Thyroid gland (tissue), 4 donors: Measurements from ENCODE around the gene KRT28. TPM values are rescaled to one million over a fixed set of nuclear protein-coding genes. Genes with fewer than 3 reads are reported as not detected.

Experiments used
- DNase-seq, 2 donors: peaks; one replicate each; pipeline ENCODE4 v3.0.0-alpha.2; 2019
- H3K27ac ChIP-seq, 3 donors: fragments of 200-600 bp; sonication (generic); 1 replicate in 2 of 3; 2 replicates in 1 of 3; pipeline ENCODE4 v1.5.1; 2016 to 2019; ENCODE audit warnings: mild to moderate bottlenecking in 1 of 3, moderate library complexity in 1 of 3
- H3K27me3 ChIP-seq: fragments of 200-600 bp; sonication (generic); one replicate; pipeline ENCODE4 v1.5.1; 2019
- H3K36me3 ChIP-seq, 2 donors: fragments of 200-600 bp; sonication (generic); one replicate each; pipeline ENCODE4 v1.5.1; 2016 to 2019
- H3K4me1 ChIP-seq, 2 donors: fragments of 200-600 bp; sonication (generic); one replicate each; pipeline ENCODE4 v1.5.1; 2017 to 2019
- H3K4me3 ChIP-seq, 3 donors: fragments of 200-600 bp; sonication (generic); replicated peaks in 1 of 3; 1 replicate in 2 of 3; 2 replicates in 1 of 3; pipeline ENCODE4 v1.5.1; 2016; ENCODE audit warnings: mild to moderate bottlenecking in 1 of 3
- H3K9me3 ChIP-seq: fragments of 200-600 bp; sonication (generic); one replicate; pipeline ENCODE4 v1.5.1; 2017
- CTCF ChIP-seq, 6 experiments: fragments of 200-600 bp in 3 of 6; fragments of 450-650 bp in 3 of 6; sonication (generic) in 3 of 6; IDR thresholded peaks; one replicate each; pipeline ENCODE4 v1.5.1; 2016 to 2019; ENCODE audit warnings: antibody characterized with exemption in 6 of 6, mild to moderate bottlenecking in 2 of 6, inconsistent platforms in 1 of 6, moderate library complexity in 1 of 6
- POLR2A ChIP-seq, 2 donors: fragments of 450-650 bp; IDR thresholded peaks; one replicate each; pipeline ENCODE4 v1.6.1; 2017; ENCODE audit warnings: antibody characterized with exemption in 2 of 2, mild to moderate bottlenecking in 2 of 2, moderate library complexity in 1 of 2
- WGBS, 2 donors: methylation state at CpG; one replicate each; pipeline ENCODE4 v1.1.5; 2017; 5-methylcytosine and 5-hydroxymethylcytosine counted together
- intact Hi-C: fragments of 100-400 bp; cut with DNase I; formaldehyde crosslinking; loops from one replicate; pipeline ENCODE4 v1.15.1; 2023
- total RNA-seq, 4 donors: library from RNA; depleted of rRNA; stranded (reverse); fragments of >200 nt; gene quantifications; one replicate each; pipeline ENCODE4 v1.2.3, GENCODE V29; 2016

KRT28 gene
- total RNA-seq, 4 donors from 2014 or later, result not detected

GRCh38 chr17:40822132-40822812 lies 22.5 kb upstream of the KRT28 start, which contains the start of gene KRT10:
KRT10 (minus strand) TSS chr17:40822614; CDS start chr17:40822585, 29 bp downstream.
- TF ChIP-seq POLR2A (IDR thresholded peaks at IDR 0.05) (no peak), CTCF (IDR thresholded peaks at IDR 0.05) (no peak)
- Histone ChIP-seq H3K9me3 (no peaks in the 10 kb centered on the region), H3K4me1 (peaks cover 9% of the 10 kb centered on the region in 2 donors), H3K27ac (no peak within 1 kb of the TSS), H3K27me3 (no peaks in the 10 kb centered on the region), H3K4me3 (no peak within 1 kb of the TSS), H3K36me3 (no peaks in the 10 kb centered on the region)
- 96 to 97% methylated on average over 7 of the region's 7 CpGs for WGBS, 2 donors
- DNase-seq, result no peak
- intact Hi-C loops, result no loop called here

DNA sequence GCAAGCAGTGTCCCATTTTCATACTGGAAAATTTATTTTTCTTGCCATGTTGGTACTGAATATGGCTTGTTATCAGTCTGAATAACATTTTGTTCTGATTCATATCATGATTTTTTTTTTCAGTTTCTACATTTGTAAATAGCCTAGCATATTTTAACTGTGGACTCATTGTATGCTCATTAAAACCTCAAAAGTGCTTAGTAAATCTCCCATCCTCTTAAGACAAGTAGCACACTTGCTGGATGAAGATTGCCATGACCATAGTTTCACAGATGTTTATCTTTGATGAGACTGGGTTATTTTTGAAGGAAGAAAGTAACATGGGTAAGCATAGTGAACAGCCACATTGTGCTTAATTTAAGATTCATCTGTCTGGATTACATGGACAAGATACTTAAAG lies 21.8 kb upstream of the KRT28 start:
- Histone ChIP-seq H3K27me3 (no peaks in the 10 kb centered on the region), H3K4me3 (no peak overlapping the region), H3K4me1 (peaks cover 9% of the 10 kb centered on the region in 2 donors), H3K27ac (no peak overlapping the region), H3K9me3 (no peaks in the 10 kb centered on the region), H3K36me3 (no peaks in the 10 kb centered on the region)
- TF ChIP-seq POLR2A (IDR thresholded peaks at IDR 0.05), result no peak
- no peak for TF ChIP-seq CTCF (IDR thresholded peaks at IDR 0.05)
- DNase-seq, result no peak
- intact Hi-C loops, result no loop called here

DNA sequence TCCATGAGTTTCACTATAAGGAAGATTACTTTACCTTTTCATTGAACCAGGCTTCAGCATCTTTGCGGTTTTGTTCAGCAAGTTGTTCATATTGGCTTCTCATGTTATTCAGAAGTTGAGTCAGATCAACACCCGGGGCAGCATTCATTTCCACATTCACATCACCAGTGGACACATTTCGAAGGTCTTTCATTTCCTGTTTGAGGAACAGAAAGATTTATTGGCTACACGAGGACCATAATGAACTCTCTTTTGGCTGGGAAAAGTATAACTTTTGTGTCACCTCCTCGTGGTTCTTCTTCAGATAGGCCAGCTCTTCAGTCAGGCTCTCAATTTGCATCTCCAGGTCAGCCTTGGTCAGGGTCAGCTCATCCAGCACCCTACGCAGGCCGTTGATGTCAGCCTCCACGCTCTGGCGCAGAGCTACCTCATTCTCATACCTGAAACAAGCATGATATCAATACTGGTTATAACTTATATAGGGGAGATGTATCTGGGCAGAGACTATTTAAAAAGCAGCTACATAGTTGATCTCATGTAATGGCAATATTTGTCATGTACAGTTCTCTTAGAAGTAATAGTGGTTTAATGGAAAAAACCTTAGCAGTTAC lies 20.6 kb upstream of the KRT28 start:
- H3K4me1 ChIP-seq, result peaks cover 9% of the 10 kb centered on the region in 2 donors
- no peak for DNase-seq
- H3K9me3 ChIP-seq, result no peaks in the 10 kb centered on the region
- H3K27ac ChIP-seq, result no peak overlapping the region
- H3K4me3 ChIP-seq, result no peak overlapping the region
- intact Hi-C loops, result no loop called here
- WGBS, 2 donors, result 85 to 90% methylated on average over 9 of the region's 9 CpGs
- TF ChIP-seq POLR2A (IDR thresholded peaks at IDR 0.05) (no peak), CTCF (IDR thresholded peaks at IDR 0.05) (no peak)
- no peaks in the 10 kb centered on the region for H3K27me3 ChIP-seq
- H3K36me3 ChIP-seq, result no peaks in the 10 kb centered on the region

DNA sequence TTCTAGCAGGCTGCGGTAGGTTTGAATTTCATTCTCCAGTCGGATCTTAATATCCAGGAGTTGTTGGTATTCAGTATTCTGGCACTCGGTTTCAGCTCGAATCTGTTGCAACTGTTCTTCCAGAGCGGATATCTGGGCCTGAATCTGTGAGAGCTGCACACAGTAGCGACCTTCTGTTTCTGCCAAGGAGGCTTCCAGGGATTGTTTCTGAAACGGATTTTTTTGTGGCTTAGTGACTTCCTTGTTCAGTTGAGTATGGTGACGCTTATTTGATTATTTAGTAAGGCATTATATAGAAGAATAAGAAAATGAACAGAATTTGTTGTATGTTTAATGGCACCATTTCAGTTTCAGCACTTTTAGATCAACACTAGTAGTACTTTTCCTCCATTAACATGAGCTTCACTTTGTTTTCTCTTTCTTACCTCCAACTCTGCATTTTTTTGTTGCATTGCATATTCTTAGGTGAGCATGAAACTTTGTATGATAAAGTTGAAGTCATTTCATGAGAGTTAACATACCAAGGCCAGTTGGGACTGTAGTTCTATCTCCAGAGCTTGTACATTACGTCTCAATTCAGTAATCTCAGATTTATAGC lies 19.9 kb upstream of the KRT28 start:
- H3K27ac ChIP-seq, result peak overlapping the region; percentile 48 to 81 (median 67)
- 35 to 36% methylated on average over 9 of the region's 9 CpGs for WGBS, 2 donors
- TF ChIP-seq CTCF (IDR thresholded peaks at IDR 0.05) (no peak), POLR2A (IDR thresholded peaks at IDR 0.05) (no peak)
- H3K36me3 ChIP-seq, result no peaks in the 10 kb centered on the region
- intact Hi-C loops, result no loop called here
- H3K27me3 ChIP-seq, result no peaks in the 10 kb centered on the region
- H3K4me1 ChIP-seq, result peaks cover 9% of the 10 kb centered on the region in 2 donors
- H3K4me3 ChIP-seq, result peak overlapping the region; percentile 19 to 68 (median 66)
- H3K9me3 ChIP-seq, result no peaks in the 10 kb centered on the region
- DNase-seq, result no peak
